Peyer's patch (tissue), 4 donors: Measurements from ENCODE around the gene FAU.

Source experiments
- POLR2A ChIP-seq, 2 donors: fragments of 450-650 bp; IDR thresholded peaks; one replicate each; pipeline ENCODE4 v1.5.1; 2017; ENCODE audit warnings: antibody characterized with exemption in 2 of 2, mild to moderate bottlenecking in 2 of 2, moderate library complexity in 2 of 2
- TF ChIP-seq, protein P1 (sequence below), 6 experiments: fragments of 450-650 bp in 4 of 6; fragments of 200-600 bp in 2 of 6; sonication (generic) in 1 of 6; IDR thresholded peaks; one replicate each; pipeline ENCODE4 v1.5.1; 2017 to 2019; ENCODE audit warnings: antibody characterized with exemption in 6 of 6, mild to moderate bottlenecking in 3 of 6, moderate library complexity in 1 of 6

DNA sequence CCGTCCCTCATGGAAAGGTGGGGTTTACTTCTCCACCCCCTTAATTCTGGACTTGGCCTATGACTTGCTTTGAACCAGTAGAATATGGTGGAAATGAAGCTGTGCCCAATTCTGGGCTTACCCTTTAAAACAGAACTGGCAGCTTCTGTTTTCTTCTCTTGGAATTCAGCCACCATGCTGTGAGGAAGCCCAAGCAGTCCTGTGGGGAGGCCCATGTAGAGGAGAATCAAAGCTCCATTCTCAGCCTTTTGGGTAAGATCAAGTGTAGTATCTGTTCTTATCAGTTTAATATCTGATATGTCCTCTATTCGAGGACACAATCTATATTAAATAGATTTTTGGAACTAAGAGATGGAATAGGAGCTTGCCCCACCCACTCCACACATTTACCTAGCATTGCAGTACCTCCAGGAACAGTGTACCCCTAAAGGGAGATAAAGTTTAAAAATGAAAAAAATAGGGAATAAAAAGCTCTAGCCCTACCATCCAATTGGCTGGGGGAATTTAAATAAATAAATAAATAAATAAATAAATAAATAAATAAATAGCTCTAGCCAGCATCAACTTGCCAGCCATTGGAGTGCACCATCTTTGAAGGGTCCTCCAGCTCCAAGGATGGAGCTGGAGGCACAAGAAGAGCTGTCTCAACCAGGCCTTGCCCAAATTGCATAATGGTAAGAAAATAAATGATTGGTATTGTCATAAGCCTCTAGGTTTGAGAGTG, 25.6 kb upstream of the FAU start:
- no peak for TF ChIP-seq POLR2A (IDR thresholded peaks at IDR 0.05)
- TF ChIP-seq, protein P1, sequence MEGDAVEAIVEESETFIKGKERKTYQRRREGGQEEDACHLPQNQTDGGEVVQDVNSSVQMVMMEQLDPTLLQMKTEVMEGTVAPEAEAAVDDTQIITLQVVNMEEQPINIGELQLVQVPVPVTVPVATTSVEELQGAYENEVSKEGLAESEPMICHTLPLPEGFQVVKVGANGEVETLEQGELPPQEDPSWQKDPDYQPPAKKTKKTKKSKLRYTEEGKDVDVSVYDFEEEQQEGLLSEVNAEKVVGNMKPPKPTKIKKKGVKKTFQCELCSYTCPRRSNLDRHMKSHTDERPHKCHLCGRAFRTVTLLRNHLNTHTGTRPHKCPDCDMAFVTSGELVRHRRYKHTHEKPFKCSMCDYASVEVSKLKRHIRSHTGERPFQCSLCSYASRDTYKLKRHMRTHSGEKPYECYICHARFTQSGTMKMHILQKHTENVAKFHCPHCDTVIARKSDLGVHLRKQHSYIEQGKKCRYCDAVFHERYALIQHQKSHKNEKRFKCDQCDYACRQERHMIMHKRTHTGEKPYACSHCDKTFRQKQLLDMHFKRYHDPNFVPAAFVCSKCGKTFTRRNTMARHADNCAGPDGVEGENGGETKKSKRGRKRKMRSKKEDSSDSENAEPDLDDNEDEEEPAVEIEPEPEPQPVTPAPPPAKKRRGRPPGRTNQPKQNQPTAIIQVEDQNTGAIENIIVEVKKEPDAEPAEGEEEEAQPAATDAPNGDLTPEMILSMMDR (IDR thresholded peaks at IDR 0.05) = no peak
